Measurements from ENCODE around the gene MED12. TPM values are rescaled to one million over a fixed set of nuclear protein-coding genes. Genes with fewer than 3 reads are reported as not detected.
A peak's percentile ranks its signal among the peaks of the same experiment; 100 is the strongest.
"Not testable (repeated sequence)": the region's sequence is repeated elsewhere in the genome, so short reads cannot be mapped to it uniquely, and the experiment has no call there.

Gene MED12
- total RNA-seq, 2 donors from 2014 or later = 21.1 to 23.8 TPM

DNA sequence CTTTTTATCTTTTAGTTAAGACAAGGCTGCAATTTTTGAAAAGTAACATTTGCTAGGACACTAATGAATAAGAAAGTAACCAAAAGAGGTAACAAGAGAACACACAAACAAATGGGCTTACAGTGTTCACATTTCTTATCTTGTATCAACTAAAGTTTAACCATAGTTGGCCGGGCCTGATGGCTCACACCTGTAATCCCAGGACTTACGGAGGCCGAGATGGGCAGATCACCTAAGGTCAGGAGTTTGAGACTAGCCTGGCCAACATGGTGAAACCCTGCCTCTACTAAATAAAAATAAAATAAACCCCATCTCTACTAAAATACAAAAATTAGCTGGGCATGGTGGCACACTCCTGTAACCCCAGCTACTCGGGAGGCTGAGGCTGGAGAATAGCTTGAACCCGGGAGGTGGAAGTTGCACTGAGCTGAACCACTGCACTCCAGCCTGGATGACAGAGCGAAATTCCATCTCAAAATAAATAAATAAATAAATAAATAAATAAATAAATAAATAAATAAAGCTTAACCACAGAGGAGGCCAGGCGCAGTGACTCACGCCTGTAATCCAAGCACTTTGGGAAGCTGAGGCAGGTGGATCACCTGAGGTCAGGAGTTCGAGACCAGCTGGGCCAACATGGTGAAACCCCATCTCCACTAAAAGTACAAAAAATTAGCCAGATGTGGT, 62.3 kb downstream of the MED12 start:
- ATAC-seq; intact Hi-C loops (cut with DNase I); DNase-seq: not testable (repeated sequence)

DNA sequence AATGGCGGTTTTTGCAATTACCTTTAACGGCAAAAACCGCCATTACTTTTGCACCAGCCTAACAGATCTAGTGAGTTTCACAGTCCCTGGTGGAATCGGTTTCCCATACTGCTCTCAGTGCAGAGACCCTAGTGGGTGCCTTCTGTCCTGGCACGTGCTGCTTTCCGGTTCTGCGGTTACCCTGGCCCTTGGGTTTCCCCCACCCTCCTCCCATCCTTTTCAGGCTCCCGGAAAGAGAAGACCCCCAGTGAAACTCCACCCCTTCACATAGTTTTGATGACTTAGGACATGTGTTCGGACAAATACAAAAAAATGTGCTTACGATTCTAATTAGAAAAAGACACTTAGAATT, 63.1 kb downstream of the MED12 start:
- intact Hi-C loops (cut with DNase I) = no loop called here
- ATAC-seq (peak in 1 of 2 donors; percentile 46), DNase-seq (no peak)

DNA sequence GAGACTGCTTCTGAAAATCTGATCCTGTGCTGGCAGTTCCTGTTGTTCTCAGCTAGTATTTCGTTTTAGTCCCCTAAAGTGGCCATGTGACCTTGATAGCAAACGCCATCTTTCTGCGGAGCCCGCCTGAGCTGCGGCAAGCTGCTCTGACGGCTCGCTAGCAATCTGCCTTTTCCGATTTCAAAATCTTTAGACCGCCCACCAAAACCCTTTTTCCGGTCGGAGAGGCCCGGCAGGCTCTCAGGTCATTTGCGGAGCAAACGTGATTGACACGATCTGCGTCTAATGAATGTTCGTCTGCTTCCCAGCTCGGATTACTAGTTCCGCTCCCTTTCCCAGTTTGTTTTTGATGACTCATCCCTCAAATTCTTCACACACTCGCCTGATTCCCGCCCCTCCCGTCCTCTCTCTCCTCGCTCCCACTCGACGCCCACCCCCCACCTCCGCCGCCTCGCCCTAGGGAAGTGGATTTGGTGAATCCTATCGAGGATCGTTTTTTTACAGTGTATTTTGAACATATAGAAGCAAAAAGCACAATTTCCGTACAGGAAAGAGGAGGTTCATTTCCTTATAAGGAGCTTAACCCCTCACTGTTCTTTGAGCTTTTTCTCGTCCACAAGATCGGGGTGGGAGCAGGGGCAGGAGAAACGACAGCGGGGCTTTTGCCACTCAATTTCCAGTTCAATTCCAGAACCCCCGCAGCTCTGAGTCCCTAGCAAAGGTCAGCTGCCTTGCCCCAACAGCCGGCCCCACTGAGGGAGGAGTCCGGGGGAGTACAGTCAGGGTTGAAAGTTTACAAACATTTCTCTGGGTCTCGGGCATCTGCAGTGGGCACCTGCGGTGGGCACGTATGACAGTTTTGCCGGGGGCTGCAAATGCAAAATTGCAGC, 63.8 kb downstream of the MED12 start:
- DNase-seq (peak; percentile 86), ATAC-seq (peak; percentile 91 to 96)
- intact Hi-C loops (cut with DNase I) = no loop called here

- intact Hi-C loops (cut with DNase I) = no loop called here
- no peak for DNase-seq
- no peak for ATAC-seq
Measured at GRCh38 chrX:71182871-71183270, 64.5 kb downstream of the MED12 start.

- DNase-seq (no peak), ATAC-seq (no peak)
- intact Hi-C loops (cut with DNase I) = no loop called here
Measured at GRCh38 chrX:71183341-71183740, 64.9 kb downstream of the MED12 start.

DNA sequence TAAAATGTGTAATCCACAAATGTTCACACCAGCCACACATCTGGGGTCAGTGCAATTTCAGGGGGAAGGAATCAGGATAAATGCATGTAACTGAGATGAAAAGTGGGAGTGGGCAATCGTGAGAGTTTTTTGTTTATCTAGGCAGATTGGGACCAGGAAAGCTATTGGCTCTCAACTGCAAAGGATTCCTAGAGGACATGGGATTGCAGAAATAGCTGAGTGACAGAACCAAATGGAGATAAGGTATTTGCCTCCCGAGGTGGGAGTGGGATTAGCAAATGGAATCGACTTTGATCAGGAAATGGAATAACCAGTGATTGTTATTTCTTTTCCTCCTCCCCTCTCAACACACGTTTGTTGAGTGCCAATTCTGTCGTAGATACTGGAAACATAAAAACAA, 65.7 kb downstream of the MED12 start:
- no peak for DNase-seq
- intact Hi-C loops (cut with DNase I) = no loop called here
- no peak for ATAC-seq

GRCh38 chrX:71184803-71185495, 66.6 kb downstream of the MED12 start:
- ATAC-seq (no peak), DNase-seq (no peak)
- intact Hi-C loops (cut with DNase I) = no loop called here

DNA sequence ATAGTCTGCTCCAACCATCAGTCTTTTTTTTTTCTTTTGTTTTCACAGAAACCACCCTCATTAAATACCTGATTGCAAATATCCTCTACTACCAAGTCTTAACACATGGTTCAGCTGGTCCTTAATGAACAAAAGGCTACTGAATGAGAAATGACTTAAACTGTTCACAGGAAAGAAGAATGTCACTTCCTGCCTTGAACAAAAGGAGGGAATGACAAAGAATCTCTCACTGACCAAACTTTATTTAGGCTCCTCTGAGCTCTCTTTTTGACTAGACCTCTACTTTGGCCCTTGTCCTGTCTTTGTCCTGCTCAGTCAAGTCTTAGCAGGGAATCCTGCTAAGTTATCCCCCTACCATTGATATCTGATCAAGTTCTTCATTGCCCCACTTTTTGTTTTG, 72.9 kb downstream of the MED12 start:
- intact Hi-C loops (cut with DNase I) = no loop called here
- ATAC-seq = no peak
- DNase-seq = no peak

Other genes starting within 250 kb of the MED12 start
- not detected for gene TEX11, start 209.9 kb upstream of the MED12 start, total RNA-seq
- not detected for gene SLC7A3, start 187.5 kb upstream of the MED12 start, total RNA-seq
- 10 to 100 TPM; 48.9 to 57.3 TPM for gene SNX12, start 50.3 kb upstream of the MED12 start, total RNA-seq
- 10 to 100 TPM; 28.5 to 30.9 TPM for gene FOXO4, start 22.7 kb upstream of the MED12 start, total RNA-seq
- not detected for gene CXorf65, start 11.9 kb upstream of the MED12 start, total RNA-seq
- 1 to 10 TPM; 1.8 to 2.6 TPM for gene IL2RG, start 7.0 kb upstream of the MED12 start, total RNA-seq
- under 1 TPM; 0.52 to 0.97 TPM for gene NLGN3, start 26.2 kb downstream of the MED12 start, total RNA-seq
- gene GJB1, start 104.6 kb downstream of the MED12 start, total RNA-seq = not detected
- 10 to 100 TPM; 11.9 to 13.6 TPM for gene ZMYM3, start 135.5 kb downstream of the MED12 start, total RNA-seq
- 100 to 1,000 TPM in 1 of 2 donors, 10 to 100 TPM in 1; 99.7 to 130 TPM for gene NONO, start 165.0 kb downstream of the MED12 start, total RNA-seq
- gene ITGB1BP2, start 183.2 kb downstream of the MED12 start, total RNA-seq = 100 to 1,000 TPM in 1 of 2 donors, 10 to 100 TPM in 1; 90.5 to 115 TPM
- gene TAF1, start 247.8 kb downstream of the MED12 start, total RNA-seq = 10 to 100 TPM; 17.8 to 23.0 TPM